Raji (cell line): Measurements from ENCODE around the gene DNPH1.

Experiments used
- POLR2A ChIP-seq: IDR thresholded peaks from 2 replicates; pipeline ENCODE4 v1.6.1; 2011; ENCODE audit warnings: low read depth, low read length, control low read depth; ENCODE audit not compliant: insufficient read depth

DNPH1 gene, protein sequence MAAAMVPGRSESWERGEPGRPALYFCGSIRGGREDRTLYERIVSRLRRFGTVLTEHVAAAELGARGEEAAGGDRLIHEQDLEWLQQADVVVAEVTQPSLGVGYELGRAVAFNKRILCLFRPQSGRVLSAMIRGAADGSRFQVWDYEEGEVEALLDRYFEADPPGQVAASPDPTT

GRCh38 chr6:43228951-43229802 lies at the start of gene DNPH1:
TSS of gene DNPH1 (minus strand) at chr6:43229481. CDS start at chr6:43229456, 25 bp downstream.
- TF ChIP-seq POLR2A, result peak; percentile 83

- TF ChIP-seq POLR2A, result no peak
These were observed 49.3 kb upstream of the DNPH1 start for GRCh38 chr6:43278524-43279078.

DNA sequence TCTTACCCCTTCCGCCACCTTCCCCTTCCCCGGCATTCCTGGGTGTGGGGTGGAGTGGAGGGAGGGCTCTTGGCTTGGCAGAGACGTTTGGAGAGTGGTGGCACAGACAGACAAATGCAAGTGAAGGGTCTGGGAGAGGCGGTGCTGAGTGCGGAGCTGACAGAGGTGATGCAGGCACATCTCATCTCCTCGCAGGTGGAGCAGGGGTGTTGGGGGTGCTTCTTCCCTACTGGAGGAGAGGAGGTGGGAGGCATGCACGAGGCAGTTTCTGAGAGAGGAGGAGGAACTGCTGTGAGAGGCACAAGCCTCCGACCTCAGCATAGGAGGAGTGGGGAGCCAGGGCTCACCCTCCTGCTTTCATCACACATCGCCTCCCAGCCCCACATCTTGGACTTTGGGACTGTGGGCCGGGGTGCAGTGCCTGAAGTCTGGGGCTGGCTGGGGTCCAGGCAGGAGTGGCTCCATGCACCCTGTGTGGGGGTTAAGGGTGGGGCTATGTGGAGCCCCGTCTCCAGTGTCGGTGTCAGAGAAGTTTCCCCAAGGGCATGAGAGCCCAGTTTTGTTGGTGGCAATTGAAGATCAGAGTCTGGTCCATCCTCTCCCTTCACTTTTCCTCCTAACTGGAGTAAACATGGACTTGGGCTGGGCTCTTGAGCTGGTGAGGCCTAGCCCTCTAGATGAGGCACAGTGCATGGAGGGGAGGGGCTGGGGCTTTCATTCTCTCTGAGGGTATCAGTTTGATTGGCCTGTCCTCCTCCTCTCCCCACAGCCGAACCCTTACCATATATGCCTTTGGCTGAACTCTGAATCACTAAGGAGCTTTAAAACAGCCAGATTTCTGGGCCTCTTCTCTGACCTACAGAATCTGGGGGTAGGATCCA lies 48.6 kb upstream of the DNPH1 start:
- no peak for TF ChIP-seq POLR2A

DNA sequence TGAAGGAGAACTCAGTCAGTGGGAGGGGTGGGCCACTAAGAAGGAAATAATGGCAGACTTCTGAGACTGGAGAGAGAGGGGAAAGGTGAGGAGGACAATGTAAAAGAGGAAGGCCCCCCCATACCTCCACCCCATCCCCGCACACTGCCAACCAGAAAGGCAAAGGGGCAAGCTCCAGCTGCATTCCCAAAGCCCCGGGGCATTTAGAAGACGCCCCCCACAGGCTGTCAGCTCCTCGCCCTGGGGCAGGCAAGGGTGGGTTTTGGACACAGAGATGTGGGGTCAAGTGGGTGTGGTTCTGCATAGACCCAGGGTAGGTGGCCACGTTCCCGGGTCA lies 48.0 kb upstream of the DNPH1 start:
- TF ChIP-seq POLR2A, result no peak

- no peak for TF ChIP-seq POLR2A
These were observed 47.5 kb upstream of the DNPH1 start for GRCh38 chr6:43276577-43277305.

- no peak for TF ChIP-seq POLR2A
These were observed 46.7 kb upstream of the DNPH1 start for GRCh38 chr6:43275801-43276576.

DNA sequence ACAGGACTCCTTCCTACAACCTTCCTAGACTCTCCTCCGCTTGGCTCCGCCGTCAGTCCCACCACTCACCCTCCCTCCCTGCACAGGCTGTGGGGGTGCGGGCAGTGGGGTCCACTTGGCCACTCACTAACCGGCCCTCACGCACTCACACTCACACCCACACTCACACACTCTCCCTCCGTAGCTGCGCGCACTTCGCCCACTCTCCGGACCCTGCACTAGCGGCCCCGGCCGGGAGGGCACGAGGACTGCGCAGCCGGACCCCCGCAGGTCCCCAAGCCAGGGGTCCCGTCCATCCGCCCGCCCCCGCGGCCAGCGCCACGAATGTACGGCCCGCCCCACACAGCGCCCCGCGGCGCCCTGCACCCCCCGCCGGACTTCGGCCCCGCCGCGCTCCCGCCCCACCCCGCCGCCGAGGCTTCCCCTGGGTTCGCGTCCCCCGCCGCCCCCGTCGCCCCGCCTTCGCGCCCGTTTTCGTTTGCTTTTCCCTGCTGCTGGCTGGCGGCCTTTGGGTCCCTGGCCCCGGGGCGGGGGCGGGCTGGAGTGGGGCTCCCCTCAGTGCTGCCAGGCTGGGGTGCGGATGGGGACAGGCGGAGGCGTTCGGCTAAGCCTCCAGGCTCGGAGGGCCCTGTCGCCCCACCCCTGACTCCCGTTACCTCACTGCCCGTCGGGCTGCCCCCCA lies 45.8 kb upstream of the DNPH1 start:
- no peak for TF ChIP-seq POLR2A

DNA sequence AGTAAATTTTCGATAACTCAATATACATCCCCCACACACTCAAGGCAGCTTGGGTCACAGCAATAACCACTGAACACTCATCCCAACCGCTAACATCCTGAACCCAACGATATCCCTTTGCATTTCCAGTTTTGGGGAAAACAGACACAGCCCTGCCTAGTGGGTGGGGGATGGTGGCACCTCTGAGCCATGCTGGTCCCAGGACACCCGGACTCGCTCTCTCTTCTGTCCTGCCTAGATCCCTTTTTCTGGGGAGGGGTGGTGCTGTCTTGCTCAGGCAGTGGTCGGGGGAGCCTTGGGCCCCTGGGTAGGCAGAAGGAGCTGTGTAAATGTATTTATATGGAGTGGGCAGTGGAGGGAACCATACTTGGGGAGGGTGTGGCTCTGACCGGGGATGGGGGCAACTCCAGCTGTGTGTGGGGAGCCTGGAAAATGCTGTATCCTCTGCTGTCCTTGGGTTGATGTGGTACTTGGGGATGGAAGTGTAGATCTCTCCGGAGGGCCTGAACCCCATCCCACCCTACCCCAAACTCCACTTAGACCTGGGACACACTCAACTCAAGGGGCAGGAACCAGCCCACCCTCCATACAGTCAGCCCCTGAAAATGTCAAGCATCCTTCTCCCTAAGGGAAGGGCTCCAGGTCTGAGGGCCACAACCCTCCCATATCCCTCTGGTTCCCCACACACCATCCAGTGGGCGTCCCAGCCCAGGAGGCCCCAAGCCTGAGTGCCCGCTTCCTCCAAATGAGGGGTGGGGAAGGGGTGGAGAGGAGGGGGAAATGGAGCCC lies 45.0 kb upstream of the DNPH1 start:
- TF ChIP-seq POLR2A, result no peak

DNA sequence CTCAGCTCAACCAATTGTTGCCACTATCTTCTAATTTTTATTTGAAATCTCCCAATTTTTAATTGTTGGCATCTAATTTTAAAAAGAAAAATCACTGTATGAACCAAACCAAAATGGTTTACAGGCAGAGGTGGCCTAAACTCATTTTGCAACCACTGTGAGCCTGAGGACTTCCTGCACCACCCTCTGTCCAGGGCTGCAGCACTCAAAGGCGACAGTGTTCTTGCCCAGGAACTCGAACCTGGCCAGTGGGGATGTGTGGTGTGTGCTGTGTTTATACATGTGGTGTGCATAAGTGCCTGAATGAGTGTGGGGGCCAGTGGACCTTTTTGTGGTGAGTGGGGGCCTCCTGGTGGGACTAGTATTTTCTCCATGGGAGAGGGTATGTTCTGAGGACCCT lies 44.4 kb upstream of the DNPH1 start:
- TF ChIP-seq POLR2A, result no peak

GRCh38 chr6:43271944-43272343 lies 42.7 kb upstream of the DNPH1 start:
- TF ChIP-seq POLR2A, result no peak

- no peak for TF ChIP-seq POLR2A
These were observed 42.0 kb upstream of the DNPH1 start for GRCh38 chr6:43271103-43271815.

- no peak for TF ChIP-seq POLR2A
These were observed 40.2 kb upstream of the DNPH1 start for GRCh38 chr6:43269273-43270007.

GRCh38 chr6:43268782-43269272 lies 39.5 kb upstream of the DNPH1 start:
- no peak for TF ChIP-seq POLR2A
